Measurements from ENCODE around the gene LDB3.

DNA sequence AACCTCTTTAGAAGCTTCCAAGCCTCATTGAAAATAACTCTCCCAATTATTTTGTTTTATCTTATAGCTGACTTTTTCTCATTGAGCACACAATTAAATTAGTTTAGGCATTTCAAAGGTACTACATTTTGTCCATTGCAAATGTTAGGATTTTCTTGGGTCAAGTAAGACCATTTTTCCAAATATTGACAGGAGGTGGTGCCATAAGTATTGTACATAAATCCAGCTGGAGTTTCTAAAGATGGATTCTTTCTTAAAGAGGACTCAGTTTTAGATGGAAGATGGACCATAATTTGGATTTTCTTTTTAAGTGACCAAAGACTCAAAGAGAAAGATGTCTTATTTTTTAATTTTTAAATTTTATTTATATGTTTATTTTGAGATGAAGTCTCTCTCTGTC, 26.3 kb upstream of the LDB3 start:
- TF ChIP-seq, protein P1, sequence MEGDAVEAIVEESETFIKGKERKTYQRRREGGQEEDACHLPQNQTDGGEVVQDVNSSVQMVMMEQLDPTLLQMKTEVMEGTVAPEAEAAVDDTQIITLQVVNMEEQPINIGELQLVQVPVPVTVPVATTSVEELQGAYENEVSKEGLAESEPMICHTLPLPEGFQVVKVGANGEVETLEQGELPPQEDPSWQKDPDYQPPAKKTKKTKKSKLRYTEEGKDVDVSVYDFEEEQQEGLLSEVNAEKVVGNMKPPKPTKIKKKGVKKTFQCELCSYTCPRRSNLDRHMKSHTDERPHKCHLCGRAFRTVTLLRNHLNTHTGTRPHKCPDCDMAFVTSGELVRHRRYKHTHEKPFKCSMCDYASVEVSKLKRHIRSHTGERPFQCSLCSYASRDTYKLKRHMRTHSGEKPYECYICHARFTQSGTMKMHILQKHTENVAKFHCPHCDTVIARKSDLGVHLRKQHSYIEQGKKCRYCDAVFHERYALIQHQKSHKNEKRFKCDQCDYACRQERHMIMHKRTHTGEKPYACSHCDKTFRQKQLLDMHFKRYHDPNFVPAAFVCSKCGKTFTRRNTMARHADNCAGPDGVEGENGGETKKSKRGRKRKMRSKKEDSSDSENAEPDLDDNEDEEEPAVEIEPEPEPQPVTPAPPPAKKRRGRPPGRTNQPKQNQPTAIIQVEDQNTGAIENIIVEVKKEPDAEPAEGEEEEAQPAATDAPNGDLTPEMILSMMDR (conservative IDR thresholded peaks at IDR 0.05; ENCODE audit: low read depth, low read length), result no peak
- no peak for TF ChIP-seq EZH2 (IDR thresholded peaks at IDR 0.05; ENCODE audit: low read length, unreplicated experiment)
